Measurements from ENCODE around the gene MATR3.
"Not testable (repeated sequence)": the region's sequence is repeated elsewhere in the genome, so short reads cannot be mapped to it uniquely, and the experiment has no call there.

Gene MATR3

DNA sequence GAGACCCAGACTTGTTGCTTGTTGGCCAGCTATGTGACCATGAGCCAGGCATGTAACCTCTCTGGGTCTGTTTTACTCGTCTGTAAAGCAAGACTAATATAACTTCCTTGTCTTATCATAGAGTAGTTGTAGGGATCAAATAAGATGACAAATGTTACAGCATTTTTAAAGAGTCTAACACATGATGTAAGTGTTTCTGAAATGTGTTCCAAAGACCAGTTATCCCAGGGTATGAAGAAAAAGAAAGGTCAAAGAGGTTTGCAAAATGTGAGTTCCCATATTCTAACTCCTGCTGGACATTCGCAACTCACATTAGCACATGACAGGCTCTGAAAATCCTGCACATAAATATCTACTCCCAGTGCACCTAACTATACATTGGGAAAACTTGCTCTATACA, 28.5 kb upstream of the MATR3 start:
- TF ChIP-seq, protein P1, sequence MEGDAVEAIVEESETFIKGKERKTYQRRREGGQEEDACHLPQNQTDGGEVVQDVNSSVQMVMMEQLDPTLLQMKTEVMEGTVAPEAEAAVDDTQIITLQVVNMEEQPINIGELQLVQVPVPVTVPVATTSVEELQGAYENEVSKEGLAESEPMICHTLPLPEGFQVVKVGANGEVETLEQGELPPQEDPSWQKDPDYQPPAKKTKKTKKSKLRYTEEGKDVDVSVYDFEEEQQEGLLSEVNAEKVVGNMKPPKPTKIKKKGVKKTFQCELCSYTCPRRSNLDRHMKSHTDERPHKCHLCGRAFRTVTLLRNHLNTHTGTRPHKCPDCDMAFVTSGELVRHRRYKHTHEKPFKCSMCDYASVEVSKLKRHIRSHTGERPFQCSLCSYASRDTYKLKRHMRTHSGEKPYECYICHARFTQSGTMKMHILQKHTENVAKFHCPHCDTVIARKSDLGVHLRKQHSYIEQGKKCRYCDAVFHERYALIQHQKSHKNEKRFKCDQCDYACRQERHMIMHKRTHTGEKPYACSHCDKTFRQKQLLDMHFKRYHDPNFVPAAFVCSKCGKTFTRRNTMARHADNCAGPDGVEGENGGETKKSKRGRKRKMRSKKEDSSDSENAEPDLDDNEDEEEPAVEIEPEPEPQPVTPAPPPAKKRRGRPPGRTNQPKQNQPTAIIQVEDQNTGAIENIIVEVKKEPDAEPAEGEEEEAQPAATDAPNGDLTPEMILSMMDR (IDR thresholded peaks at IDR 0.05; ENCODE audit: borderline replicate concordance, control extremely low read depth, extremely low read depth, insufficient read depth, missing control alignments), result no peak
- in situ Hi-C loops (cut with MboI; ENCODE audit: low sequenced_read_pairs, unreplicated experiment), result loop anchor here (10.0 kb wide), 1 partner anchor 620 kb away; no protein-coding TSS in a partner anchor

DNA sequence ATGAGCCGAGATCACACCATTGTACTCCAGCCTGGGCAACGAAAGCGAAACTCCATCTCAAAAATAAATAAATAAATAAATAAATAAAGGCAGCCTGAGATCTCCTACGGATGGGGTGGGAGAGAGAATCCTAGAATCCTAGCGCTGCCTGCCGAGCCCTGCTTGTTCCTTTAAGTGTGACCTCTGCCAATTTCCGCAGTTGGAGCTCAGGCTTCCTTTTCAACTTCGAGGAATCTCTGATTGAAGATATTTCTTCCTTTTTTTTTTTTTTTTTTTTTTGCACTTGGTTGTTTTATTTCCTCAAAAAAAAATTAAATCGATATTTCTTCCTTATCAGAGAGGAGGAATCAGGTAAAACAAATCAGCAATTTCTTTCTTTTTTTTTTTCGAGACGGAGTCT, 27.3 kb upstream of the MATR3 start:
- TF ChIP-seq, protein P1 (IDR thresholded peaks at IDR 0.05; ENCODE audit: borderline replicate concordance, control extremely low read depth, extremely low read depth, insufficient read depth, missing control alignments), result no peak
- DNase-seq (ENCODE audit: low spot score), result no peak
- in situ Hi-C loops (cut with MboI; ENCODE audit: low sequenced_read_pairs, unreplicated experiment), result loop anchor here (10.0 kb wide), 1 partner anchor 621 kb away; no protein-coding TSS in a partner anchor

More for the DNA sequence above, 28.5 kb upstream of the MATR3 start:
- DNase-seq (ENCODE audit: low spot score), result no peak

DNA sequence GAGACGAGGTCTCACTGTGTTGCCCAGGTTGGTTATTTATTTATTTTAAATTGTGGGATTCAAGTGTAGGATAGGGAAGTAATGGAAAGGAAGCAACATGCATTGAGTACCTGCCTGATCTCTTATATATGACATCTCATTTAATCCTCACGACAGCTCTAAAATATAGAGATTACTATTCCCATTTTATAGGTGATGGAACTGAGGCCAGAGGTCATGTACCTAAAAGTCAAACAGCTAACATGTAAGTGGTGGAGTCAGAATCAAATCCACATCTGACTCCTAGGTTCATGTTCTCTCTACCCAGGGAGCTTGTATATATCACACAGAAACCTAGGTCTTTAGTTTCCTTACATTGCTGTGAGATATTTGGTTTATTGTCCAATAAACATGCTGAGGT, 26.1 kb upstream of the MATR3 start:
- TF ChIP-seq, protein P1 (IDR thresholded peaks at IDR 0.05; ENCODE audit: borderline replicate concordance, control extremely low read depth, extremely low read depth, insufficient read depth, missing control alignments), result no peak
- no peak for DNase-seq (ENCODE audit: low spot score)
- in situ Hi-C loops (cut with MboI; ENCODE audit: low sequenced_read_pairs, unreplicated experiment), result loop anchor here (10.0 kb wide), 1 partner anchor 623 kb away; no protein-coding TSS in a partner anchor

GRCh38 chr5:139268364-139269202, 25.0 kb upstream of the MATR3 start:
- DNase-seq (ENCODE audit: low spot score), result no peak
- in situ Hi-C loops (cut with MboI; ENCODE audit: low sequenced_read_pairs, unreplicated experiment), result loop anchor here (10.0 kb wide), 1 partner anchor 624 kb away; no protein-coding TSS in a partner anchor
- TF ChIP-seq, protein P1 (IDR thresholded peaks at IDR 0.05; ENCODE audit: borderline replicate concordance, control extremely low read depth, extremely low read depth, insufficient read depth, missing control alignments), result no peak

- DNase-seq (ENCODE audit: low spot score); in situ Hi-C loops (cut with MboI; ENCODE audit: low sequenced_read_pairs, unreplicated experiment): not testable (repeated sequence)
Measured at GRCh38 chr5:139270718-139271117, 22.8 kb upstream of the MATR3 start.

DNA sequence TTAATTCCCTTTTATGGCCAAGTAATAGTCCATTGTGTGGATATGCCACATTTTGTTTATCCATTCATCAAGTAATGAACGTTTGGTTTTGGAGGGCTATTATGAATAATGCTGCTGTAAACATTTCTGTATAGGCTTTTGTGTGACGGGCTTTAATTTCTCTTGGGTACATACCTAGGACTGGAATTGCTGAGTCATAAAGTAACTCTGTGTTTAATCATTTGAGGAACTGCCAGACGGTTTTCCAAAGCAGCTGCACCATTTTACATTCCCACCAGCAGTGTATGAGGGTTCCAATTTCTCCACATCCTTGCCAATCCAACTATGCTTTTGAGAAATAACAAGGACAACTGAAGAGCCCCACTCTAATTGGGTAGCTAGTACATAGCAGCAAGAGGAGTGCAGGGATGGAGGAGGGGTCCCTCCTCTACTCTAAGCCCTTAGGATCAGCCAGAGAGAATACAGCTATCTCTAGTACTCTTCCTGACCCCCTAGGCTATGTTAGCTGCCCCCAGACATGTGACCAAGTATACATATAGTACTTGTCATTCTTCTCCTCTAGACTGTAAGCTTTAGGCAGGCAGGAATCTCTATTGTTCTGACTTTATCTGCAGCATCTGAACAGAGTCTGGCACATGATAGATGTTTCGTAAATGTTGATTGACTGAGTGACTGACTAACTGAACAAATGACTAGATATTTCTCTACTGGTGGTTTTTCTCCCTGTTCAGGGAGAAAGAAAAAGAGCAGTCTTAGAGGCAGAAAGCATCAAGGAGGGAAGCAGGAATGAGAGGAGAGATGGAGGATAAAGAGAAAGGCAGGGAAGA, 22.1 kb upstream of the MATR3 start:
- TF ChIP-seq, protein P1 (IDR thresholded peaks at IDR 0.05; ENCODE audit: borderline replicate concordance, control extremely low read depth, extremely low read depth, insufficient read depth, missing control alignments), result no peak
- in situ Hi-C loops (cut with MboI; ENCODE audit: low sequenced_read_pairs, unreplicated experiment), result no loop called here
- no peak for DNase-seq (ENCODE audit: low spot score)
